GM12878 (cell line): Measurements from ENCODE around the gene MALT1. TPM values are rescaled to one million over a fixed set of nuclear protein-coding genes. Genes with fewer than 3 reads are reported as not detected.

Source experiments
- ATAC-seq: fragments of 200-7000 bp; cut with Tn5 transposase; 3 replicates; pipeline ENCODE4 v1.9.1; 2020; ENCODE audit warnings: mild to moderate bottlenecking, moderate library complexity
- BruUV-seq: library from RNA; stranded (reverse); fragments of 400-500 nt; replicated peaks from 2 replicates; lab custom pipeline; 2021; lab: Mats Ljungman, UMichigan
- CTCF ChIA-PET: fragments of 300-600 bp; sonication (Branson Sonifier 250); formaldehyde crosslinking; extraction: SDS; loops from one replicate; lab custom pipeline; 2021; ENCODE audit warnings: inconsistent platforms; lab: Yijun Ruan, JAX
- POLR2A ChIA-PET: fragments of 350-600 bp; formaldehyde crosslinking; extraction: SDS; loops from one replicate; lab custom pipeline; 2021; ENCODE audit warnings: inconsistent platforms; lab: Charles Lee
- RAD21 ChIA-PET: fragments of 300-600 bp; sonication (Branson Sonifier 250); formaldehyde crosslinking; loops from one replicate; lab custom pipeline; 2023; ENCODE audit warnings: antibody characterized with exemption; ENCODE audit not compliant: unreplicated experiment; lab: Charles Lee
- SMC1A ChIA-PET: fragments of 300-600 bp; sonication (Branson Sonifier 250); formaldehyde crosslinking; loops from one replicate; lab custom pipeline; 2023; ENCODE audit not compliant: unreplicated experiment, uncharacterized antibody; lab: Charles Lee
- DNase-seq: peaks from one replicate; pipeline ENCODE4 v3.0.0-alpha.2; 2011; ENCODE audit warnings: low read depth, low spot score
- FAIRE-seq: peaks from 3 replicates; lab custom pipeline; 2011; peaks lifted over from hg19 to GRCh38; lab: Jason Lieb, UNC
- H2AFZ ChIP-seq: 2 replicates; pipeline ENCODE4 v1.6.0; 2011; ENCODE audit warnings: low read depth, low read length, control low read depth; ENCODE audit not compliant: control insufficient read depth
- H3K27ac ChIP-seq: 2 replicates; pipeline ENCODE4 v1.5.1; 2011; ENCODE audit warnings: control low read depth; ENCODE audit not compliant: control insufficient read depth, insufficient read depth
- H3K27me3 ChIP-seq, 2 experiments: replicated peaks in 1 of 2; 2 replicates each; pipeline versions ENCODE4 v1.6.0 to v1.6.1; 2011; ENCODE audit warnings: low read length in 1 of 2; ENCODE audit not compliant: control insufficient read depth in 2 of 2, insufficient read depth in 2 of 2
- H3K36me3 ChIP-seq, 2 experiments: 2 replicates each; pipeline ENCODE4 v1.5.1; 2011; ENCODE audit warnings: low read length in 1 of 2; ENCODE audit not compliant: control insufficient read depth in 2 of 2, insufficient read depth in 2 of 2
- H3K4me1 ChIP-seq: 2 replicates; pipeline ENCODE4 v1.6.1; 2011; ENCODE audit warnings: mild to moderate bottlenecking, low read length, moderate library complexity, mixed read lengths; ENCODE audit not compliant: control insufficient read depth, insufficient read depth
- H3K4me2 ChIP-seq: 2 replicates; pipeline ENCODE4 v1.6.0; 2011; ENCODE audit warnings: control low read depth; ENCODE audit not compliant: control insufficient read depth, insufficient read depth
- H3K4me3 ChIP-seq: fragments of 200-600 bp; sonication (generic); 2 replicates; pipeline ENCODE4 v1.5.1; 2016
- H3K79me2 ChIP-seq: 2 replicates; pipeline ENCODE4 v1.6.0; 2011; ENCODE audit warnings: low read length; ENCODE audit not compliant: control insufficient read depth, insufficient read depth
- H3K9ac ChIP-seq: 2 replicates; pipeline ENCODE4 v1.8.0; 2011; ENCODE audit warnings: low read length, control low read depth, mixed read lengths; ENCODE audit not compliant: control insufficient read depth, insufficient read depth
- H3K9me3 ChIP-seq: replicated peaks from 3 replicates; pipeline ENCODE4 v1.5.1; 2011; ENCODE audit warnings: mild to moderate bottlenecking, low read length; ENCODE audit not compliant: control insufficient read depth, insufficient read depth
- H4K20me1 ChIP-seq: 2 replicates; pipeline ENCODE4 v1.6.0; 2011; ENCODE audit not compliant: control insufficient read depth, insufficient read depth
- CBX3 ChIP-seq: fragments of 200-600 bp; sonication (generic); IDR thresholded peaks from 2 replicates; pipeline ENCODE4 v1.6.1; 2016; ENCODE audit warnings: low read depth, borderline replicate concordance
- HCFC1 ChIP-seq: fragments of 150-350 bp; IDR thresholded peaks from 2 replicates; pipeline ENCODE4 v1.6.1; 2014; ENCODE audit warnings: low read length
- KAT2A ChIP-seq: conservative IDR thresholded peaks from 2 replicates; pipeline ENCODE4 v1.6.1; 2011; ENCODE audit warnings: low read depth, low read length; ENCODE audit not compliant: control insufficient read depth
- SMAD1 ChIP-seq: fragments of 450-650 bp; IDR thresholded peaks from 2 replicates; pipeline ENCODE4 v1.6.1; 2018; ENCODE audit warnings: mild to moderate bottlenecking, low read depth; ENCODE audit not compliant: partially characterized antibody
- SP1 ChIP-seq: IDR thresholded peaks from one replicate; pipeline ENCODE4 v1.6.1; 2011; ENCODE audit warnings: low read depth, low read length
- SREBF1 ChIP-seq: IDR thresholded peaks from 2 replicates; pipeline ENCODE4 v1.6.1; 2012; ENCODE audit warnings: mild to moderate bottlenecking, low read length
- SUZ12 ChIP-seq: fragments of 200-600 bp; sonication (generic); IDR thresholded peaks from one replicate; pipeline ENCODE4 v1.6.1; 2018; ENCODE audit warnings: antibody characterized with exemption, mild to moderate bottlenecking; ENCODE audit not compliant: unreplicated experiment
- USF1 ChIP-seq: IDR thresholded peaks from 2 replicates; pipeline ENCODE4 v1.6.1; 2011; ENCODE audit warnings: borderline replicate concordance, low read depth, mild to moderate bottlenecking, moderate library complexity, mixed read lengths, low read length; ENCODE audit not compliant: insufficient read depth; ENCODE audit errors: extremely low read length
- ZBTB40 ChIP-seq: fragments of 450-650 bp; IDR thresholded peaks from 2 replicates; pipeline ENCODE4 v1.6.1; 2016; ENCODE audit warnings: mild to moderate bottlenecking, moderate library complexity, borderline replicate concordance
- ZNF24 ChIP-seq: fragments of 450-650 bp; IDR thresholded peaks from 2 replicates; pipeline ENCODE4 v1.6.1; 2017; ENCODE audit warnings: antibody characterized with exemption, mild to moderate bottlenecking
- WGBS: methylation state at CpG from one replicate; pipeline ENCODE4 v1.1.6; 2016; ENCODE audit warnings: low lambda C conversion rate; ENCODE audit not compliant: insufficient replicate concordance, insufficient coverage; ENCODE audit errors: missing lambda C conversion rate; 5-methylcytosine and 5-hydroxymethylcytosine counted together
- in situ Hi-C: fragments of 300-500 bp; cut with MboI; formaldehyde crosslinking; loops from 9 replicates; pipeline ENCODE4 v1.14.3; 2018; ENCODE audit warnings: mixed read lengths
- intact Hi-C: fragments of 100-400 bp; cut with micrococcal nuclease; formaldehyde crosslinking; loops from one replicate; pipeline ENCODE4 v1.14.2; 2022; ENCODE audit not compliant: unreplicated experiment
- polyA plus RNA-seq, 11 experiments: library from polyadenylated mRNA; depleted of rRNA in 4 of 11; unstranded in 6 of 11; stranded (reverse) in 5 of 11; fragments of >200 nt; fragmentation: Nextera tagmentation in 4 of 11; fragmentation: Illumina TruSeq in 1 of 11; extraction: Ambion mirVana in 4 of 11; extraction: Trizol in 1 of 11; gene quantifications; 1 replicate in 1 of 11; 2 replicates in 10 of 11; pipeline versions ENCODE4 v1.2.1 to v1.2.3, GENCODE V29; 2011 to 2016; ENCODE audit warnings: inconsistent platforms in 2 of 11, missing spikeins in 2 of 11, low read depth in 1 of 11
- total RNA-seq, 4 experiments: library from RNA; depleted of rRNA in 3 of 4; stranded (reverse); fragments of >200 nt in 3 of 4; fragmentation: Illumina TruSeq in 1 of 4; extraction: Trizol in 1 of 4; gene quantifications; 2 replicates each; pipeline versions ENCODE4 v1.2.1 to v1.2.3, GENCODE V29; 2013 to 2021

Gene MALT1
- total and polyA plus RNA-seq, 10 of the 15 experiments (the other 5 are each of a cell fraction or from before 2014, with no cell fraction given) = 17.6 to 126 (median 45.4) TPM

GRCh38 chr18:58694221-58694620 lies 23.0 kb downstream of the MALT1 start:
- no peaks in the 10 kb centered on the region for H4K20me1 ChIP-seq
- no peaks in the 10 kb centered on the region for H3K27me3 ChIP-seq
- peaks cover 54% of the 10 kb centered on the region for H3K79me2 ChIP-seq
- ChIA-PET RAD21 (no interaction called here), SMC1A (interaction anchor here (2.2 kb wide), 1 partner anchor 11 kb away, joined by 7 read pairs; no protein-coding TSS in a partner anchor), CTCF (no interaction called here), POLR2A (no interaction called here)
- FAIRE-seq (no peak), ATAC-seq (no peak), DNase-seq (no peak)
- no peak overlapping the region for H3K4me2 ChIP-seq
- no peaks in the 10 kb centered on the region for H3K9me3 ChIP-seq
- BruUV-seq = no TSS peak
- no peak overlapping the region for H3K27ac ChIP-seq
- H3K4me3 ChIP-seq = no peak overlapping the region
- in situ Hi-C loops = no loop called here
- peaks cover 22 to 42% of the 10 kb centered on the region in 2 experiments for H3K36me3 ChIP-seq
- 100% methylated on average over 1 of the region's 1 CpG for WGBS
- H2AFZ ChIP-seq = no peak overlapping the region
- no peak overlapping the region for H3K9ac ChIP-seq
- no peak for TF ChIP-seq USF1
- TF ChIP-seq HCFC1 = no peak
- TF ChIP-seq ZNF24 = no peak
- no peak for TF ChIP-seq SREBF1
- no peak for TF ChIP-seq SP1
- no peak for TF ChIP-seq CBX3
- no peak for TF ChIP-seq SUZ12
- no peak for TF ChIP-seq KAT2A
- TF ChIP-seq ZBTB40 = no peak
- TF ChIP-seq SMAD1 = no peak
- no peaks in the 10 kb centered on the region for H3K4me1 ChIP-seq
- intact Hi-C loops = no loop called here
